ENCODE results near the gene RBBP8NL.

The RBBP8NL gene

DNA sequence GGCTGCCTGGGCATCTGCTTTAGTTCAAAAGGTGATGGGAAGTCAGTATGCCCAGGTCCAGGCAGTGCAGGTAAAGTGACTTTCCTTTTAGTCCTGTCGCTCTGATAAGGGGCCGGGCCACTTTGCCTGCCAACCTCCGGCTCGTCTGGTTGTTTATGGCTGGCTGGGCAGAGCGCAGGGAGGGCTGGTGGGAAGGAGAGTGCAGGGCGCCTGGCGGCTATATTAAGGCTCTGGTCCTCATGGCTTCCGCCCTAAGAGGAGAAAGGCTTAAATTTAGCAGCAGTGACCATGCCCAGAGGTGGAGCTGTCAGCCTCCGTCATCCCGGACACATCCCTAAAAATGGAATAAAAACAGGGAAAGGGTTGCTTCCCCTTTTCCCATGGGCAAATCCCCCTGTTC, 33.8 kb upstream of the RBBP8NL start:
- no peak for DNase-seq

DNA sequence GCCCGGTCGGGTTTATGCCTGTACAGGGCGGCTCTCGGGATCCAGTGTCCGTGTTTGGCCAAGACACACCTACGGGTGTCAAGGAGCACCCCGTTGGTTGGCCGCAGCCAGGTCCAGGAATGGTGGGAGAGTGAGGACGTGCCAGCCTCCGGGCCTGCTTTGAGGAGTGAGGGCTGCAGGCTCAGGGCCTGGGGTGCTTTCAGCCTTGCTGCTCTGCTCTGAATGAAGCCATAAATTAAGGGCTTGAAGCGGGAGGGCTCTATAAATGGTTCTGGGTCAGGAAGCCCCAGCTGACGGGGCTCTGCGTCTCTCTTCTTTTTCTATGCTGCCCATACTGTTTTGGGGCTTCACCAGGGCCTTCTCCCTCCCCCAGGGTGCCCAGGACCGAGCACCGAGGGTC, 33.3 kb upstream of the RBBP8NL start:
- DNase-seq: no peak

DNA sequence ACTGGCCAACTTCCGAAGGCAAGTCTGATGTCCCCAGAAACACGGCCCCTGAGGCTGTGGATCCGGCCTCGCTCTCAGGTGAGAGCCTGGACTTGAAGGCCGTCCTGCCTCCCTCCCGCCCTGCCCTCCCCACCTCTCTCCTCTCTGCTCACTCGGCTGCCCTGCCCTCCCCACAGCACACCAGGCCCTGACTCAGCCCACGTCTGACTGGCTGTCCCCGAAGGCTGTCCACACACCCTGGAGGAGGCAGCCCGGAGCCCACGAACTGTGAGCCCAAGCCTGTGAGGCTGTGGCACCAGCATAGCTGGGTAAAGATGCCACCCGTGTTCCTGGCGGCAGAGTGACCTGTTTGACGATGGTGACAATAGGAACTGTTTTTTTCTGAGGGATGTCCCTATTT, 32.1 kb upstream of the RBBP8NL start:
- no peak for DNase-seq

DNA sequence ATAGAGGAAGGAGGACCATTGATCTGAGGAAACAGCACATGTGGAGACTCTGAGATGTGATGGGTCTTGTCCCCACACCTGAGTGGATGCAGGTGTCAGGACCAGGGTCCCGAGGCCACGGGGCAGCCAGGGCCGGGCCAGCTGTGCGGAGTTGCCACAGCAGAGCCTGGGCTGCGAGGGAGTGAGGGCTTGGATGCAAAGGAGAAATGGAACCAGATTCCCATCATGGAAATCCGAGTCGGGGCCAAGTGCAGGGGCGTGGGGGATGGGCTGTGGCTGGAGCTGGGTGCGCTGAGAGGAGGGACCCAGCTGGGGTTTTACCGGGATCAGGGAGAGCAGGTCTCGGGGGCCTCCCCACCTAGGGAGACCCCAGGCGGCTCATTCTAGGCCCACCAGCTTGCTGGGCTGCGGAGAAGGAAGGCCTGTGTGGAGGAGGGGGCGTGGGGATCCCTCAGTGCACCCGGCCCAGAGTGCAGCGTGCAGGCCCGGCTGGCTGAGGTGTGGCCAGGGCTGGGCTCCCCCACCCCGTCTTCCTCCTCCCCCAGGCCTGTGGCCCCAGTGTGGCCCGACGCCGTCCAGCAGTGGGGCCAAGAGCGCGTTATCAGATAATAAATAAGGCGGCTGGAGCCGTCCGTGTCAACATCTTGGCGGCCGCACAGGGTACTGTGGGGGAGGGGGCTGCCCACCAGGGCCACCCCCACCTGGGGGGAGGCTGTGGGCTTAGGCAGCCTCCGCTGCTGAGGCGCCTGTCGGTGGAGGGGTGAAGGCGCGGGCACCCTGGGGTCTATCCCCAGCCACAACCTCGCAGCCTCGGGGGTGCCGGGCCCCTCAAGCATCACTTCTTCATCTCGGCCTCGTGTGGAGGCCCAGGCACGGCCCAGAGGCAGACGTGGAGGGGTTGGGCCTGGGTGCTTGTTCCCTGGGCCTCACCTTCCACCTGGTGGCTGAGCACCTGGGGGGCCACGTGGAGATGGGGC, 31.2 kb upstream of the RBBP8NL start:
- DNase-seq: no peak

DNA sequence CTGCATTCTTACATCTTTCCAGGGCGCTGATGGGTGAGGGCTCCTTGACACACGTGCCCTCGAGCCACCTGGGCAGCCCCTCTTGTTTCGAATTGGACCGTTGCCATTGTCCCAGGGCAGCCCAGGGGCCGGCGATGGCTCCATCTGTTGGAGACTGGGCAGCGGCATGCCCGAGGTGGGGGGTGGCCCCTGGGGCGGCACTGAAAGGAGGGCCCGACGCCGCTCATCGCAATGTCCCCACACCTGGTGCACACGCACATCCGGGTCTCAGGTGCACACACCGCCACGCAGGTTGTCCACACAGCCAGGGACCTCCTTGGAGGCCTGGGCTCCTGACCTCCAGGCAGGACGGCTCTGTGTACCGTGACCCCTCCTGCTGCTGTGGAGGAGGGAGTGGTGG, 30.5 kb upstream of the RBBP8NL start:
- no peak for DNase-seq

DNA sequence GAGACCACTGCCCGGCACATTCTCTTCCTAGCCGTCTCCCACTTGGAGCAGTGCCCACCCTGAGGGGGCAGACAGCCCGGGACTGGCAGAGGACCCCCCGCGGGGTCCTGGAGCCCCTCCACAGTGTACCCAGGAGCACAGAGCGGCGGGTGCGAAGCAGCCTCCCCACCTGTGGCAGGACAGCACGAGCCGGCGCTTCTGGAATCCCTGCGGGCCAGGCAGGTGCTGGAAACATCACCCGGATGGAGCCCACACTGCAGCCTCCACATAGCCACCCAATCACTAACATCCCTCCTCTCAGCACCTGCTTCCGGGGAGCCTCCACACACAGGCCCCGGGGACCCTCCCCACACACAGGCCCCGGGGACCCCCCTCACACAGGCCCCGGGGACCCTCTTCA, 29.8 kb upstream of the RBBP8NL start:
- no peak for DNase-seq

DNA sequence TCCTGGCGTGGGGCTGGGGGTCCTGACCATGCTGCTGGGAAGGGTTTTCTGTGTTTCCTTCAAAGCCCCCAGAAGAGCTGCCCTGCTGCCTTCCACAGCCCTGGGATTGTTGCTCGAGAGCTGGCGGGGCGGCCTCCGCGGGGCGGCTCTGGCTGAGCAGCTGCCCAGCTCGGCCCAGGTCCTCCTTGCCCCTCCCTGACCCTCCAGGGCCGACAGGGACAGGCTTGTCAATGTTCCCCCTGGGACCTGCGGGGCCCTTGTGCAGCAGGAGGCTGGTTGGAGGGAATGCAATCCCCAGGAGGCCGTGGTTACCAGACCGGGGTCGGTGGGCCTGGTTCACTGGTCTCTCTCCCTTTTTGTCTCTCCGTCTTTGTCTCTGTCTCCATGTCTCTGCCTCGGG, 28.6 kb upstream of the RBBP8NL start:
- DNase-seq: no peak

DNA sequence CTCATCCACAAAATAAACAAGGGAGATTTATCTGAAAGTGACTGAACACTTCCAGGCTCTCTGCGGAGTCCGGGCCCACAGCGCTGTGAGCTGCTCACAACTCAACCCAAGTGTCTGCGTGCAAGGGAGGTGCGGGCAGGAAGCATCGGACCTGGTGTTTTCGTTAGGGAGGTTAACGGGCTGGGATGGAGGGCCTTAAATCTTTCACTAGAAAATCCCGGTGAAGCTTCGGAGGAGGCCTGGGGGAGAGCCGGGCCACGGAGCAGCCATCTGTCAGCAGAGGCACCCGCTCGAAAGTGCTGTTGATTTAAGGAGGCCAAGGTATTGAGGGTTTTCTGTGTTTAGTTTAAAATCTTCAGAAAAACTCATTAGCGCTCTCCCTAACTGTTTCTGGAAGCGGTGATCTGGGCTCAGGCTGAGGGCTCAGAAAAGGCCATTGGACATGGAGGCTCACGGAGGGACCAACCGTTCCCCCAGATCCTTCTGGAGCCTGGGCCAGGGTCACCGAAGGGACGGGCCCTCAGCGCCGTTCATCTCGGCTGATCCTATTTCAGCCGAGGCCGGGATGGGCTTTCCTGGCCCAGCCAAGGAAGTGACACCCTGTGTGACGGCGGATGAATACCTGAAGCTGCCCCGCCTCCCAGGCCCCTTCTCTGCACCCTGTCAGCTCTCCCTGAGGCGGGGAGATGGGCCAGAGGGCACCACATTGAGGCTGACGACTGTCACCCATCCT, 27.7 kb upstream of the RBBP8NL start:
- no peak for DNase-seq

DNA sequence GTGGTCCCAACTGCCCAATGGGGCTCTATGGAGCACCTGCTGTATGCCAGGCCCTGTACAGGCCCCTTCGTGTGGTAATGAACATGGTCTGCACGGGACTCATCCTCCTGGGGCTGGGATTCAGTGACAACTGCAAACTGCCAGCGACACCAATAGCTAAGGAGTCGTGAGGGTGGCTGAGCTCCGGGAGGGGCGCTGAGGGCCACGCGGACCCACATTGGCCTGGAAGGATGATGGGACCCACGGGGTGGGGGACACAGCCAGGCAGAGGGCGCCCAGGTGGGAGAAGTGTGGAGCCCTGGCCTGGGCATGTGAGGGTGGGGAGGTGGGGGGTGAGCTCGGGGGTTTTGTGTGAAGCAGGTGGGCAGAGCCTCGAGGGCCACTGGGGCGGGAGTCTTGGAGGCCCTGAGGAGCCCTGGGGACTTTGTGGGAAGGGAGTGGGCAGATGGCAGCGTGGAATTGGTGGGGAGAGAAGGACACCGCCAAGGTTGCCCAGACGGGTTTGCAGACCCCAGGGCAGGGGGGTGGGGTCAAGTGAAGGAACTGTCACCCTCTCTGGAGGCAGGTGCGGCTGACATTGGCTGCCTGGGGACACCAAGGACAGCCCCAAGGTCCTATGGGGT, 26.0 kb upstream of the RBBP8NL start:
- no peak for DNase-seq

DNA sequence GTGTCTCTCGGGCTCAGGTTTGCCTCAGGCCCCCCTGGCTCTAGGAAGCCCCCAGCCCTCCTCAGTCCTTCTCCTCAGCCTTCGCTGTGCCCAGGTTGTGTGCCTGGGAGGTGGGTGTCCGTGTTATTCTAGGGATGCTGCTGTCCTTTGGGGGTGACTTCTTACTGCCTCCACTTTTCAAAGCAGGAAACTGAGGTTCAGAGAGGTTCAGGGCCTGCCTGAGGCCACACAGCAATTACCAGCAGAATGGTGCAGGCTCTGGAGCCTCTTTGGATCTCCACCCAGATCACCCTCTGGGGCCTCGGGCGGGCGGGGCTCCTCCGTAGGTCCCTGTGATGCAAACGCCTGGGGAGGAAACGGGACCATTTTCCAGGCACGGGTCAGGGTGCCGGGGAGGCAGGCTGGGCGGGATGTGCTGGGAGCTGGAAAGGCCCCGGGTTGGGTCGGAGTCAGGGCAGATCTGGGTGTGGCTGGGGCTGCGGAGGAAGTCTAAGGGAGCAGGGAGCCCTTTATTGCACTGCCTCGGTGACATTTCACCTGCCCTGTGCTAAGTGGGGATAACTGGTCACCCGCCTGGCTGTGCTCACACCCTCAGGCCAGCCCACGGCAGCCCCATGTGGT, 25.2 kb upstream of the RBBP8NL start:
- DNase-seq: no peak

DNA sequence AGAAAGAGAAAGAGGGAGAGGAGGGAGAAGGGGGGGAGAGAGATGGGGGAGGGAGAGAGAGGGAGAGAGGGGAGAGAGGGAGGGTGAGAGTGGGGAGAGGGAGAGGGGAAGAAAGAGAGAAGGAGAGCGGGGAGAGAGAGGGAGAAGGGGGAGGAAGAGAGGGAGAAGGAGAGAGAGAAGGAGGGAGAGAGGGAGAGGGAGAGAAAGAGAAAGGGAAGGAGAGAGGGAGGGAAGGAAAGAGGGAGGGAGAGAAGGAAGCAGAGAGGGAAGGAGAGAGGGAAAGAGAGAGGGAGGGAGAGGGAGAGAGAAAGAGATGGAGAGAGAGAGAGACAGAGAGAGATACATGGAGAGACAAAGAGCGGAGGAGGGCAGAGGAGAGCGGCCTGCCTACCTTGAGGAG, 24.6 kb upstream of the RBBP8NL start:
- DNase-seq: no peak

DNA sequence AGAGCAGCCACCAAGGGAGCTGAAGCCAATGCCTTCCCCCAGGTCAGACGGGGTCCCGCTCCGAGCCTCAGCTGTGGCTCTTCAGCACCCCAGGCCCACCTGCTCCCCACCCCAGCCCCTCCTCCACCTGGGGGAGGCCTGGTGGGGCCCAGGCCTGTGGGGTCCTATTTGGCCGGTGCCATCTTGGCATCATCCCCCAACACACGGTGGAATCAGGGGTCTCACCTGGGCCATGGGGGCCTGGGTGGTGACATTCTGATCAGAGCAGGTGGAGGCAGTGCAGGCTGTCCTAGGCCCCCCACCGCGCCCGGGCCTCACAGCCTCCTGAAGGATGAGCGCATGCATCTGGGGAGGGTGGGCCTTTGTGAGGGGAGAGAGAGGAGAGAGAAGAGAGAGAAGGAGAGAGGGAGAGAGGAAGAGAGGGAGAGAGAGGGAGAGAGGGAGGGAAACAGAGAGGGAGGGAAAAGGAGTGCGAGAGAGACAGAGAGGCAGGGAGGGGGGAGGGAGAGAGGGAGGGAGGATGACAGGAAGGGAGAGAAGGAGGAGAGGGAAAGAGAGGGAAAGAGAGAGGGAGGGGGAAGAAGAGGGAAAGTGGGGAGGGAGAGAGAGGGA, 23.9 kb upstream of the RBBP8NL start:
- DNase-seq: no peak

DNA sequence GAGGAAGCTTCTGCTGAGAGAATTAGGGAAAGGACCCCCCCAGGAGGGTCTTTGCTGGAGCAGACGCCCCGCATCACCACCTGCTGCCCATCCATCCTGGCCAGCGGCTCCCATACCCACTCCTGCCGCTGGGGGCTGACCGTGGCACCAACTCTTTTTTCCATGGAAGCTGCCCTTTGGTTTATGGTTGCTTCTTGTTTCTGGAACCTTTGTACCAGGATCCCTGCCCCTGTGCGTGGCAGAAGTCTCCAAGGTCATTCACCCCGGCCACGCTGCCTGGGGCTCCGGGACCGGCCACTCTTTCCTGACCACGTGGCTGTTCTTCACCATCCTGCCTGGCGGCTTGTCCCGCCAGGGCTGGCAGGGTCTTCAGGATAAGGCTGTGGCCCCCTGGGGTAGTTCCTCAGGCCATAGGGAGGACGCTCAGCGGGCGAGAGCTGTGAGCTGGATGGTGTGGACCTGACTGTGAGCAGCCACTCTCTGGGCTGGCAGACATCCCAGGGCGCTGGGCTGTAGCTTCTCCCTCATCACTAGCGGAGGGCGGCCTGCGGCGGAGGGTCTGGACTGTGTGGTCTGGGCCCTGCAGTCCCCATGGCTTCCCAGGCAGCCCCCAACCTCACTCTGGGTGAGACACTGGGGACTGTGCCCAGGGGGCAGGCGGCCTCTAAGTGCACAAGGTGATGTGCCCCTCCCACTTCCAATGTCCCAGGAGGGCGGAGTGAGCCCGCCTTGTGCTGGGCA, 22.8 kb upstream of the RBBP8NL start:
- DNase-seq: no peak

DNA sequence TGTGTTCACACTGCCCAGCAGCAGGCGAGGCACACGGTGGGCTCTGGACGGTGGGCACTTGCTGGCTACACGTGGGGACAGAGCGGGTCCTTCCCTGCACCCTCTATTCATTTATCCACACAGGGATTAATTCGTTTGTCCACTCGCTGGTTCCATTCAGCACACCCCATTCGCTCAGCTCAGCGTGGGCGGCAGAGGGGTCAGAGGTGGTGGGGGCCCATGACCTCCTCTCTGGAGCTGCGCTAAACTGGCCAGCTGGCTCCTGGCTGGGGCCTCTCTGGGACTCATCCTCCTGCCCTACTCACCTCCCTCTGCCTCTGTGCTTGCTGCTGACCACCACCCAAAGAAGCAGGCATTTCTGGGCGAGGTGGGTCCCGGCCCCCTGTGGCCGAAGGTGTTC, 21.4 kb upstream of the RBBP8NL start:
- DNase-seq: no peak

DNA sequence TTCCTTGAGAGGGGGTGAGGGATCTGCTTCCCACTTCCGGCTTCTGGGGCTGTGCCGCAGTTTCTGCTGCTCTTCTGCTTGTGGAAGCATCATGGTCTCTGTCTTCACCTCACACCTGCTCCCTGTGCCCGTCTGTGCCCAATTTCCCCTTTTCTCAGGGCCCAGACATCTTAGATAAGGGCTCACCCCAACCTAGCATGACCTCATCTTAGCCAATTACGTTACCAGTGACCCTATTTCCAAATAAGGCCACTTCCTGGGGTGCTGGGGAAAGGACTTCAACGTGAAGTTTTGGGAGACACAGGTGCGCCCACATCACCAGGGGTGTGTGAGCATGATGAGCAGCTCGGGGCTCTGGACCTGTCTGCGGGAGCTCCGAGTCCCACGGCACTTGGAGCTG, 20.7 kb upstream of the RBBP8NL start:
- no peak for DNase-seq

DNA sequence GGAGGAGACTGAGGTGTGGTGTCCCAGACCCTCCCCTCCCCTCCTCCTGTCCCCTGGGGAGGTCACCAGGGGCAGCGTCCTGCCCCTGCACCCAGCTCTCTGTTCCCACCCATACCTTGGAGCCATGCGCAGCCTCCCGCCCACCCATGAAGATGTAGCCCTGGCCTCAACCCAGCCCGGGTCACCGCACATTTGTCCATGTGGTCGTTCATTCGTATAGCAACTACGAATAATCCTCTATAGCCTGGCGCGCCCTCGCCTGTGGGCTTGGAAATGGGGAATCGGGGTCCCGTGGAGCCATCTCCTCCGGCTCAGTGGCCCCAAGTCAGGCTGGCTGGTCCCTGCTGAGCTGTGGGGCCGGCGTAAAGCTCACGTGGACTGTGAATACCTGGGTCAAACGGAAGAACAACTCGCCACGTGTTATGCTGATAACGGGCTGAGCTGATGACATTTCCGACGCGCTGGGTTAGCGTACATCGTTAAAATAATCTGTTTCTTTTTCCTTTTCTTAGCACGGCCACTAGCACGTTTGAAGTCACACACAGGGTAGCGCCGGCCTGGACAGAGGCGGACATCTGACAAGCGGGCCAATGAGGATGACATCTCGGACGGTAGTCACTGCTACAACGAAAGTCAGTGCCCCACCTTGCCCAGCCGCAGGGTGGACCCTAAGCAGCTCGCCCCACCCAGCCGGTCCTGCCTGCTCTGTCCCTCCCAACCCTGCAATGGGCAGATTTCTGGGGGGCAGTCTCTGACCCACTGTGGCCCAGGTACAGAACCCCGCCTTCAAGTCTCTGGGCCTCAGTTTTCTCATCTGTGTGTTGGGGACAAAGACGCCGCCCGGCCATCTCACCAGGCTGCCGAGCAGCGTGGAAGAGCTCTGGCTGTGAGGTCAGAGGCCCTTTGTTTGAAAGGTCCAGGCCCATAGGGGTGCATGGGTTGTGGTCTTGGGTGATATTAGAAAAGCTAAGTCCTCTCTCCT, 19.8 kb upstream of the RBBP8NL start:
- DNase-seq: no peak

DNA sequence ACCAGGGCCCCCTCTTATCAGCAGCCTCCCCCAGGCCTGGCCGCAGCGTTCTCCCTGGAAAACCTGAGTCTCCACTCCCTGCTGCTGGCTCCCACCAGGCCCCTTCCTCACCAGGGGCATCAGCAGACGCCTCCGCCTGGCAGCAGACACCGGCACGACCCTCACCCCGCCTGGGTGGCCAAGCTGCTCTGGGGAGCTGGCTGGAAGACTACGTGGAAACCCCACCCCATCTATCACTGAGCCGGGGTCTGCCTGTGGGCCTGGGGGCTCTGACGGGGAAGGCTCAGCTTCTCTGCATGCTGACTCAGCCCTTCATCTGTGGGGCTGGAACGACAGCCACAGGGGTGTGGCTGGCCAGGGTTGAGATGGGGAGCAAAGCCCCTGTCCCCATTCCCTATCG, 19.1 kb upstream of the RBBP8NL start:
- DNase-seq: no peak

DNA sequence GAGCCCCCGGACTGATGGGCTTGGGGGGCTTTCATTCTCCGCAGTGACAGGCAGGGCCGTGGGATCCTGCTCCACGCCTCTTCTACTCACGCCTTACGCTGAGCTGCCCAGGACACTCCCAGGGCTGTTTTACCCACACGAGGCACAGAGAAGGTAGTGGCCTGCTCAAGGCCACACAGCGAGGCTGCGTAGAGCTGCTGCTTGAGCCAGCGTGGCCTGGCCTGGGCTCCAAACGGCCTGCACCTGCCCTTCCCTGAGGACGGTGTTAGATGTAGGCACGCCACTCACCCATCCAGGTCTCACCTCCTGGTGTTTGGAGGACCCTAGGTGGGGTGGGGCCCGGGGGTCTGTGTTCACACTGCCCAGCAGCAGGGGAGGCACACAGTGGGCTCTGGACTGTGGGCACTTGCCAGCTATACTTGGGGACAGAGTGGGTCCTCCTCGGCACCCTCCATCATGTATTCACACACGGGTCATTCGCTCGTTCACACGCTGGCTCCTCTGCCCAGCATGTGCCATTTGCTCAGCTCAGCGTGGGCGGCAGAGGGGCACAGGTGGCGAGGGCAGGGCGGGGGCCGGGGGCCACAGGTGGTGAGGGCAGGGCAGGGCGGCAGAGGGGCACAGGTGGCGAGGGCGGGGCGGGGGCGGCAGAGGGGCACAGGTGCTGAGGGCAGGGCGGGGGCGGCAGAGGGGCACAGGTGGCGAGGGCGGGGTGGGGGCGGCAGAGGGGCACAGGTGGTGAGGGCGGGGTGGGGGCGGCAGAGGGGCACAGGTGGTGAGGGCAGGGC, 18.4 kb upstream of the RBBP8NL start:
- DNase-seq: no peak

DNA sequence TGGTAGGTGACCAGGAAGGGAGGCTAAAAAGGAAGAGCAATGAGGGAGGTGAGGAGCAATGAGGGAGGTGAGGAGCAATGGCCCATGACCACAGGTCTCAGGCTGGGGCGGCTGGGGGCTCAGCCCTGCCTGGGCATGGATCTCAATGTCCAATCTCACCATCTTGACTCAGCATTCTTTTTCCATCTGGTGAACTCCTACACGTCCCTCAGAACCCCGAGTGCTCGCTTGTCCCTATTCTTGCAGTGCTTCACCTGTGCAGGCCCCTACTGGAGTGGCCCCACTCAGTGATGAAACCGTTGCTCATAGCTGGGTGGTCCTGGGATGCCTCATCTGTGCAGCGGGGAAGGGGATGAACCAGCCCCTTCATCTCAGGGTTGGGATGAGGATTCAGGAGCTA, 16.9 kb upstream of the RBBP8NL start:
- no peak for DNase-seq

DNA sequence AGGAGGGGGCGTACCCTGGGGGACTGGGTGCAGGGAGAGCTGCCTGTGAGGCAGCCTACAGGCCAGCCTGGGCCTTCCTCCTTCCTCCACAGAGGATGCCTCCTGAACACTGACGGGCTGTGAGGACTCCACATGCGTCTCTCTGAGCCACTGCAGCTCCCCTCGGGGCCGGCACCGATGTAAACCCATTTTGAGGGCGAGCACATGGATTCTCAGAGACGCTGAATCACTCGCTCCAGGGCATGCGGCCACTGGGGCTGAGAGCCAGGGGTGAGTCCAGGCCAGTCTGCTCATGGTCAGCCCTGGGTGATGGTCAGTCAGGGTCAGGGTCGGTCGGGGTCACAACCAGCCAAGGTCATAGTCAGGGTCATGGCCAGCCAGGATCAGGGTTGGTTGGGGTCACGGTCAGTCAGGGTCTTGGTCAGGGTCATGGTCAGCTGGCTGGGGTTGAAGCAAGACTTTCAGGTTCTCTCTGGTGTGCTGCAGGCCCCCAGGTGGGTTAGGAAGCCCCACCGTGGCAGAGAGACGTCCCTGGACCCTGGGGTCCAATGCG, 14.7 kb upstream of the RBBP8NL start:
- no peak for DNase-seq
